22Rv1 (cell line): ENCODE results near the gene SOS1.

ENCODE experiments used
- ZFX ChIP-seq: fragments of 450-650 bp; IDR thresholded peaks from 2 replicates; pipeline ENCODE4 v1.6.1; 2017; ENCODE audit warnings: antibody characterized with exemption, borderline replicate concordance
- TF ChIP-seq, protein P1 (sequence below): fragments of 450-650 bp; IDR thresholded peaks from 2 replicates; pipeline ENCODE4 v1.5.1; 2017; ENCODE audit warnings: mild to moderate bottlenecking

DNA sequence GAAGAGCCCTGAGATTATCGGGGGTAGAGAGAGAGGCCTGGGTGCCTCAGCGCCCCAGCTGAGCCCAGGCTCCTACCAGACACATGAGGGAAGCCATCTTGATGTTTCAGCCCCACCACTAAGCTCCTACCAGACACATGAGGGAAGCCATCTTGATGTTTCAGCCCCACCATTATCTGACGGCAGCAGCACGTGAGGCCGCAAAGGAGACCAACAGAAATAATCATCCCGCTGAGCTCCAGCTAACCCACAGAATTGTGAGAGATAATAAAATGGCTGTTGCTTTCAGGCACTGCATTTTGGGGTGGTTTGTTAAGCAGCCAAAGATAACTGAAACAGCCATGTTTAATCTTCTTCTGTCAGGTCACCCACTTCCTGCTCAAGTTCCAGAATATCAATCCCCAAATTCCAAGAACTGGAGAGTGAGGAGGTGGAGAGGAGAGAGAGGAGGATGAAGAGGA, 29.3 kb upstream of the SOS1 start:
- TF ChIP-seq, protein P1, sequence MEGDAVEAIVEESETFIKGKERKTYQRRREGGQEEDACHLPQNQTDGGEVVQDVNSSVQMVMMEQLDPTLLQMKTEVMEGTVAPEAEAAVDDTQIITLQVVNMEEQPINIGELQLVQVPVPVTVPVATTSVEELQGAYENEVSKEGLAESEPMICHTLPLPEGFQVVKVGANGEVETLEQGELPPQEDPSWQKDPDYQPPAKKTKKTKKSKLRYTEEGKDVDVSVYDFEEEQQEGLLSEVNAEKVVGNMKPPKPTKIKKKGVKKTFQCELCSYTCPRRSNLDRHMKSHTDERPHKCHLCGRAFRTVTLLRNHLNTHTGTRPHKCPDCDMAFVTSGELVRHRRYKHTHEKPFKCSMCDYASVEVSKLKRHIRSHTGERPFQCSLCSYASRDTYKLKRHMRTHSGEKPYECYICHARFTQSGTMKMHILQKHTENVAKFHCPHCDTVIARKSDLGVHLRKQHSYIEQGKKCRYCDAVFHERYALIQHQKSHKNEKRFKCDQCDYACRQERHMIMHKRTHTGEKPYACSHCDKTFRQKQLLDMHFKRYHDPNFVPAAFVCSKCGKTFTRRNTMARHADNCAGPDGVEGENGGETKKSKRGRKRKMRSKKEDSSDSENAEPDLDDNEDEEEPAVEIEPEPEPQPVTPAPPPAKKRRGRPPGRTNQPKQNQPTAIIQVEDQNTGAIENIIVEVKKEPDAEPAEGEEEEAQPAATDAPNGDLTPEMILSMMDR, result no peak
- no peak for TF ChIP-seq ZFX
